HepG2 (cell line): ENCODE results near the gene WNT5B. TPM values are rescaled to one million over a fixed set of nuclear protein-coding genes. Genes with fewer than 3 reads are reported as not detected.

ENCODE experiments used
- AGO1 ChIP-seq: fragments of 200-400 bp; formaldehyde crosslinking; IDR thresholded peaks from 2 replicates; pipeline ENCODE4 v1.6.1; 2017; ENCODE audit warnings: mild to moderate bottlenecking, low read depth, low read length, moderate library complexity; ENCODE audit not compliant: poor library complexity, severe bottlenecking
- ARNTL ChIP-seq: sonication (generic); formaldehyde crosslinking; IDR thresholded peaks from 2 replicates; pipeline ENCODE4 v1.4.0; 2020; ENCODE audit warnings: mild to moderate bottlenecking, missing genetic modification reagents
- GTF2F1 ChIP-seq: fragments of 150-350 bp; IDR thresholded peaks from 2 replicates; pipeline ENCODE4 v1.6.1; 2014; ENCODE audit warnings: low read length
- HNF4A ChIP-seq: sonication (generic); formaldehyde crosslinking; IDR thresholded peaks from 2 replicates; pipeline ENCODE4 v1.4.0; 2020; ENCODE audit warnings: missing genetic modification reagents
- JUN ChIP-seq: sonication (generic); formaldehyde crosslinking; IDR thresholded peaks from 2 replicates; pipeline ENCODE4 v1.4.0; 2020; ENCODE audit warnings: mild to moderate bottlenecking, missing genetic modification reagents
- PHB2 ChIP-seq: fragments of 450-650 bp; IDR thresholded peaks from 2 replicates; pipeline ENCODE4 v1.6.1; 2018; ENCODE audit not compliant: partially characterized antibody
- PHF20 ChIP-seq: sonication (generic); formaldehyde crosslinking; IDR thresholded peaks from 2 replicates; pipeline ENCODE4 v1.5.0; 2020; ENCODE audit warnings: mild to moderate bottlenecking, missing genetic modification reagents
- RBM39 ChIP-seq: fragments of 200-400 bp; formaldehyde crosslinking; IDR thresholded peaks from one replicate; pipeline ENCODE4 v1.6.1; 2018; ENCODE audit warnings: antibody characterized with exemption, mild to moderate bottlenecking, low read depth, low read length; ENCODE audit not compliant: poor library complexity, severe bottlenecking
- SMARCC2 ChIP-seq: fragments of 450-650 bp; IDR thresholded peaks from 2 replicates; pipeline ENCODE4 v1.6.1; 2017; ENCODE audit warnings: antibody characterized with exemption, mild to moderate bottlenecking
- SRF ChIP-seq: IDR thresholded peaks from 2 replicates; pipeline ENCODE4 v1.6.1; 2011; ENCODE audit warnings: mild to moderate bottlenecking, low read depth, low read length, moderate library complexity
- TEAD2 ChIP-seq: sonication (generic); formaldehyde crosslinking; IDR thresholded peaks from 2 replicates; pipeline ENCODE4 v1.9.0; 2021; ENCODE audit warnings: missing genetic modification reagents
- polyA plus RNA-seq, 8 experiments: library from polyadenylated mRNA; depleted of rRNA in 3 of 8; stranded (reverse) in 7 of 8; unstranded in 1 of 8; fragments of >200 nt; fragmentation: Illumina TruSeq in 4 of 8; extraction: Trizol in 4 of 8; gene quantifications; 2 replicates each; pipeline versions ENCODE4 v1.2.1 to v1.2.3, GENCODE V29; 2011 to 2016; ENCODE audit warnings: low read depth in 4 of 8, missing spikeins in 1 of 8, mixed read lengths in 1 of 8; ENCODE audit not compliant: insufficient read depth in 1 of 8
- total RNA-seq, 5 experiments: library from RNA; depleted of rRNA; stranded (reverse); fragments of >200 nt; fragmentation: Illumina TruSeq; extraction: Trizol; gene quantifications; 2 replicates each; pipeline ENCODE4 v1.2.3, GENCODE V29; 2016; ENCODE audit warnings: low read depth in 1 of 5
- TF ChIP-seq, protein P1 (sequence below): sonication (generic); formaldehyde crosslinking; IDR thresholded peaks from 2 replicates; pipeline ENCODE4 v1.5.0; 2020; ENCODE audit warnings: mild to moderate bottlenecking, missing genetic modification reagents
- TF ChIP-seq, protein P2 (sequence below): sonication (generic); formaldehyde crosslinking; IDR thresholded peaks from 2 replicates; pipeline ENCODE4 v1.4.0; 2020; ENCODE audit warnings: mild to moderate bottlenecking, low read depth, missing genetic modification reagents
- TF ChIP-seq, protein P3 (sequence below): sonication (generic); formaldehyde crosslinking; IDR thresholded peaks from 2 replicates; pipeline ENCODE4 v1.8.0; 2022; ENCODE audit warnings: missing genetic modification reagents, mild to moderate bottlenecking, borderline replicate concordance
- TF ChIP-seq, protein P4 (sequence below): sonication (generic); formaldehyde crosslinking; IDR thresholded peaks from 2 replicates; pipeline ENCODE4 v1.5.0; 2020; ENCODE audit warnings: missing genetic modification reagents
- TF ChIP-seq, protein P5 (sequence below): sonication (generic); formaldehyde crosslinking; IDR thresholded peaks from 2 replicates; pipeline ENCODE4 v1.5.1; 2020; ENCODE audit warnings: mild to moderate bottlenecking, missing genetic modification reagents, borderline replicate concordance

The WNT5B gene
- total and polyA plus RNA-seq, 2 of the 13 experiments (the other 11 are each of a cell fraction or from before 2014, with no cell fraction given) = 0.04 TPM; not detected in 1

DNA sequence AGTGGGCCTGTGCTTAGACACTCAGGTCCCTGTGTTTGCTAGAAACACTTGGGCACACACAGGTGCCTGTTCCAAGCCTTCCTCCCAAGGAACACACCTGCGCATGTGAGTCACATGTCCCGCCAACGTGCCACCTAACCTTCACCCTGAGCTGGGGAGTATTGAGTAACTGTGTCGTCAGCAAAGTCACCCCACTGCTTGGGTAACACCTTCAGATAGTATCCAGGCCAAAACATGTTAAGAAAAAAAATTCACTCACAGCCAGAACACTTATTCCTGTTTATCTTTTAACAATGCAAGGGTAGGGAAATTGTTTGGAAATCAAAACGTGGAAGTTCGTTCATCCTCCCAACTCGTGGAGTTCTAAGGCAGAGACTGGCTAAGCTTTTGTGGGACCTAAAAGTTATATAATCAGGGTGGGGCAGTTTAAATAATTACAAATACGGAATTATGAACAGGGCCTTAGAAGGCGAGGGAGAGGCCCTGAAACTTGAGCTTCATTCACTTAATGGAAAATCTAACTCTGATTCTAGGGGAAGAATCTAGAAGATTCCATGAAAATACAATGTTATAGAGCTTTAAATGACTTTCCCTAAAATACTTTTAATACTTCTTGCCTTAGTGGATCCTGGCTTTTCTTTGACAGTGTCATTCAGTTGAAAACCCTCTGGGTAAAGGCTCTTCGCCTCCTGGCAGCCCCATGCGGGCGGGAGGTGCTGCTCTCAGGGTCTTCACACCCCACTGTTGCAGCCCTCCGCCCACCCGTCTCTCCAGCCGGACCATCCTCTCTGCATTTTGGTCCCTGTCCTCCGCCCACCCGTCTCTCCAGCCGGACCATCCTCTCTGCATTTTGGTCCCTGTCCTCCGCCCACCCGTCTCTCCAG, 31.5 kb downstream of the WNT5B start (continued):
- no peak for TF ChIP-seq GTF2F1
- TF ChIP-seq TEAD2 (CRISPR knock-in tag) = no peak
- TF ChIP-seq RBM39 = no peak
- TF ChIP-seq, protein P1, sequence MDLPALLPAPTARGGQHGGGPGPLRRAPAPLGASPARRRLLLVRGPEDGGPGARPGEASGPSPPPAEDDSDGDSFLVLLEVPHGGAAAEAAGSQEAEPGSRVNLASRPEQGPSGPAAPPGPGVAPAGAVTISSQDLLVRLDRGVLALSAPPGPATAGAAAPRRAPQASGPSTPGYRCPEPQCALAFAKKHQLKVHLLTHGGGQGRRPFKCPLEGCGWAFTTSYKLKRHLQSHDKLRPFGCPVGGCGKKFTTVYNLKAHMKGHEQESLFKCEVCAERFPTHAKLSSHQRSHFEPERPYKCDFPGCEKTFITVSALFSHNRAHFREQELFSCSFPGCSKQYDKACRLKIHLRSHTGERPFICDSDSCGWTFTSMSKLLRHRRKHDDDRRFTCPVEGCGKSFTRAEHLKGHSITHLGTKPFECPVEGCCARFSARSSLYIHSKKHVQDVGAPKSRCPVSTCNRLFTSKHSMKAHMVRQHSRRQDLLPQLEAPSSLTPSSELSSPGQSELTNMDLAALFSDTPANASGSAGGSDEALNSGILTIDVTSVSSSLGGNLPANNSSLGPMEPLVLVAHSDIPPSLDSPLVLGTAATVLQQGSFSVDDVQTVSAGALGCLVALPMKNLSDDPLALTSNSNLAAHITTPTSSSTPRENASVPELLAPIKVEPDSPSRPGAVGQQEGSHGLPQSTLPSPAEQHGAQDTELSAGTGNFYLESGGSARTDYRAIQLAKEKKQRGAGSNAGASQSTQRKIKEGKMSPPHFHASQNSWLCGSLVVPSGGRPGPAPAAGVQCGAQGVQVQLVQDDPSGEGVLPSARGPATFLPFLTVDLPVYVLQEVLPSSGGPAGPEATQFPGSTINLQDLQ (CRISPR knock-in tag) = no peak
- TF ChIP-seq, protein P2, sequence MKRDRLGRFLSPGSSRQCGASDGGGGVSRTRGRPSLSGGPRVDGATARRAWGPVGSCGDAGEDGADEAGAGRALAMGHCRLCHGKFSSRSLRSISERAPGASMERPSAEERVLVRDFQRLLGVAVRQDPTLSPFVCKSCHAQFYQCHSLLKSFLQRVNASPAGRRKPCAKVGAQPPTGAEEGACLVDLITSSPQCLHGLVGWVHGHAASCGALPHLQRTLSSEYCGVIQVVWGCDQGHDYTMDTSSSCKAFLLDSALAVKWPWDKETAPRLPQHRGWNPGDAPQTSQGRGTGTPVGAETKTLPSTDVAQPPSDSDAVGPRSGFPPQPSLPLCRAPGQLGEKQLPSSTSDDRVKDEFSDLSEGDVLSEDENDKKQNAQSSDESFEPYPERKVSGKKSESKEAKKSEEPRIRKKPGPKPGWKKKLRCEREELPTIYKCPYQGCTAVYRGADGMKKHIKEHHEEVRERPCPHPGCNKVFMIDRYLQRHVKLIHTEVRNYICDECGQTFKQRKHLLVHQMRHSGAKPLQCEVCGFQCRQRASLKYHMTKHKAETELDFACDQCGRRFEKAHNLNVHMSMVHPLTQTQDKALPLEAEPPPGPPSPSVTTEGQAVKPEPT (CRISPR knock-in tag) = no peak
- TF ChIP-seq, protein P3, sequence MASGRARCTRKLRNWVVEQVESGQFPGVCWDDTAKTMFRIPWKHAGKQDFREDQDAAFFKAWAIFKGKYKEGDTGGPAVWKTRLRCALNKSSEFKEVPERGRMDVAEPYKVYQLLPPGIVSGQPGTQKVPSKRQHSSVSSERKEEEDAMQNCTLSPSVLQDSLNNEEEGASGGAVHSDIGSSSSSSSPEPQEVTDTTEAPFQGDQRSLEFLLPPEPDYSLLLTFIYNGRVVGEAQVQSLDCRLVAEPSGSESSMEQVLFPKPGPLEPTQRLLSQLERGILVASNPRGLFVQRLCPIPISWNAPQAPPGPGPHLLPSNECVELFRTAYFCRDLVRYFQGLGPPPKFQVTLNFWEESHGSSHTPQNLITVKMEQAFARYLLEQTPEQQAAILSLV (CRISPR knock-in tag) = no peak
- TF ChIP-seq AGO1 = no peak
- TF ChIP-seq PHB2 = no peak
- TF ChIP-seq, protein P4, sequence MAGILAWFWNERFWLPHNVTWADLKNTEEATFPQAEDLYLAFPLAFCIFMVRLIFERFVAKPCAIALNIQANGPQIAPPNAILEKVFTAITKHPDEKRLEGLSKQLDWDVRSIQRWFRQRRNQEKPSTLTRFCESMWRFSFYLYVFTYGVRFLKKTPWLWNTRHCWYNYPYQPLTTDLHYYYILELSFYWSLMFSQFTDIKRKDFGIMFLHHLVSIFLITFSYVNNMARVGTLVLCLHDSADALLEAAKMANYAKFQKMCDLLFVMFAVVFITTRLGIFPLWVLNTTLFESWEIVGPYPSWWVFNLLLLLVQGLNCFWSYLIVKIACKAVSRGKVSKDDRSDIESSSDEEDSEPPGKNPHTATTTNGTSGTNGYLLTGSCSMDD (CRISPR knock-in tag) = no peak
- peak; percentile 32; the same call in 1 of the 2 replicates for TF ChIP-seq HNF4A (CRISPR knock-in tag)
- TF ChIP-seq PHF20 (CRISPR knock-in tag) = no peak
- no peak for TF ChIP-seq JUN (CRISPR knock-in tag)
- TF ChIP-seq SRF = no peak
- peak; percentile 100 for TF ChIP-seq ARNTL (CRISPR knock-in tag)
- TF ChIP-seq, protein P5, sequence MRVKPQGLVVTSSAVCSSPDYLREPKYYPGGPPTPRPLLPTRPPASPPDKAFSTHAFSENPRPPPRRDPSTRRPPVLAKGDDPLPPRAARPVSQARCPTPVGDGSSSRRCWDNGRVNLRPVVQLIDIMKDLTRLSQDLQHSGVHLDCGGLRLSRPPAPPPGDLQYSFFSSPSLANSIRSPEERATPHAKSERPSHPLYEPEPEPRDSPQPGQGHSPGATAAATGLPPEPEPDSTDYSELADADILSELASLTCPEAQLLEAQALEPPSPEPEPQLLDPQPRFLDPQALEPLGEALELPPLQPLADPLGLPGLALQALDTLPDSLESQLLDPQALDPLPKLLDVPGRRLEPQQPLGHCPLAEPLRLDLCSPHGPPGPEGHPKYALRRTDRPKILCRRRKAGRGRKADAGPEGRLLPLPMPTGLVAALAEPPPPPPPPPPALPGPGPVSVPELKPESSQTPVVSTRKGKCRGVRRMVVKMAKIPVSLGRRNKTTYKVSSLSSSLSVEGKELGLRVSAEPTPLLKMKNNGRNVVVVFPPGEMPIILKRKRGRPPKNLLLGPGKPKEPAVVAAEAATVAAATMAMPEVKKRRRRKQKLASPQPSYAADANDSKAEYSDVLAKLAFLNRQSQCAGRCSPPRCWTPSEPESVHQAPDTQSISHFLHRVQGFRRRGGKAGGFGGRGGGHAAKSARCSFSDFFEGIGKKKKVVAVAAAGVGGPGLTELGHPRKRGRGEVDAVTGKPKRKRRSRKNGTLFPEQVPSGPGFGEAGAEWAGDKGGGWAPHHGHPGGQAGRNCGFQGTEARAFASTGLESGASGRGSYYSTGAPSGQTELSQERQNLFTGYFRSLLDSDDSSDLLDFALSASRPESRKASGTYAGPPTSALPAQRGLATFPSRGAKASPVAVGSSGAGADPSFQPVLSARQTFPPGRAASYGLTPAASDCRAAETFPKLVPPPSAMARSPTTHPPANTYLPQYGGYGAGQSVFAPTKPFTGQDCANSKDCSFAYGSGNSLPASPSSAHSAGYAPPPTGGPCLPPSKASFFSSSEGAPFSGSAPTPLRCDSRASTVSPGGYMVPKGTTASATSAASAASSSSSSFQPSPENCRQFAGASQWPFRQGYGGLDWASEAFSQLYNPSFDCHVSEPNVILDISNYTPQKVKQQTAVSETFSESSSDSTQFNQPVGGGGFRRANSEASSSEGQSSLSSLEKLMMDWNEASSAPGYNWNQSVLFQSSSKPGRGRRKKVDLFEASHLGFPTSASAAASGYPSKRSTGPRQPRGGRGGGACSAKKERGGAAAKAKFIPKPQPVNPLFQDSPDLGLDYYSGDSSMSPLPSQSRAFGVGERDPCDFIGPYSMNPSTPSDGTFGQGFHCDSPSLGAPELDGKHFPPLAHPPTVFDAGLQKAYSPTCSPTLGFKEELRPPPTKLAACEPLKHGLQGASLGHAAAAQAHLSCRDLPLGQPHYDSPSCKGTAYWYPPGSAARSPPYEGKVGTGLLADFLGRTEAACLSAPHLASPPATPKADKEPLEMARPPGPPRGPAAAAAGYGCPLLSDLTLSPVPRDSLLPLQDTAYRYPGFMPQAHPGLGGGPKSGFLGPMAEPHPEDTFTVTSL = no peak
- no peak for TF ChIP-seq SMARCC2
